Measurements from ENCODE around the gene HDAC4. TPM values are rescaled to one million over a fixed set of nuclear protein-coding genes. Genes with fewer than 3 reads are reported as not detected.

Gene HDAC4
- total RNA-seq, 1 donor from 2014 or later = 18.3 TPM

GRCh38 chr2:239354132-239354790 is 46.6 kb downstream of the HDAC4 start:
- no peak for DNase-seq (ENCODE audit: extremely low read depth, low read depth, low spot score)

- no peak for DNase-seq (ENCODE audit: extremely low read depth, low read depth, low spot score)
Observed at GRCh38 chr2:239353692-239354091, 47.1 kb downstream of the HDAC4 start.

GRCh38 chr2:239351687-239352086 is 49.1 kb downstream of the HDAC4 start:
- no peak for DNase-seq (ENCODE audit: extremely low read depth, low read depth, low spot score)

- DNase-seq (ENCODE audit: extremely low read depth, low read depth, low spot score) = no peak
Observed at GRCh38 chr2:239349453-239350135, 51.2 kb downstream of the HDAC4 start.

GRCh38 chr2:239348563-239349452 is 52.0 kb downstream of the HDAC4 start:
- DNase-seq (ENCODE audit: extremely low read depth, low read depth, low spot score) = no peak

- DNase-seq (ENCODE audit: extremely low read depth, low read depth, low spot score) = no peak
Observed at GRCh38 chr2:239346676-239347075, 54.1 kb downstream of the HDAC4 start.

- DNase-seq (ENCODE audit: extremely low read depth, low read depth, low spot score) = no peak
Observed at GRCh38 chr2:239345251-239345650, 55.6 kb downstream of the HDAC4 start.

GRCh38 chr2:239344857-239345216 is 56.0 kb downstream of the HDAC4 start:
- no peak for DNase-seq (ENCODE audit: extremely low read depth, low read depth, low spot score)

- no peak for DNase-seq (ENCODE audit: extremely low read depth, low read depth, low spot score)
Observed at GRCh38 chr2:239343946-239344856, 56.6 kb downstream of the HDAC4 start.

GRCh38 chr2:239343460-239343859 is 57.4 kb downstream of the HDAC4 start:
- DNase-seq (ENCODE audit: extremely low read depth, low read depth, low spot score) = no peak

GRCh38 chr2:239341840-239342239 is 59.0 kb downstream of the HDAC4 start:
- no peak for DNase-seq (ENCODE audit: extremely low read depth, low read depth, low spot score)

- DNase-seq (ENCODE audit: extremely low read depth, low read depth, low spot score) = no peak
Observed at GRCh38 chr2:239341146-239341732, 59.6 kb downstream of the HDAC4 start.

- DNase-seq (ENCODE audit: extremely low read depth, low read depth, low spot score) = no peak
Observed at GRCh38 chr2:239339726-239340601, 60.9 kb downstream of the HDAC4 start.

- no peak for DNase-seq (ENCODE audit: extremely low read depth, low read depth, low spot score)
Observed at GRCh38 chr2:239339241-239339640, 61.6 kb downstream of the HDAC4 start.

- no peak for DNase-seq (ENCODE audit: extremely low read depth, low read depth, low spot score)
Observed at GRCh38 chr2:239337877-239338484, 62.8 kb downstream of the HDAC4 start.

GRCh38 chr2:239337122-239337876 is 63.5 kb downstream of the HDAC4 start:
- no peak for DNase-seq (ENCODE audit: extremely low read depth, low read depth, low spot score)

GRCh38 chr2:239331560-239331959 is 69.3 kb downstream of the HDAC4 start:
- DNase-seq (ENCODE audit: extremely low read depth, low read depth, low spot score) = no peak

- no peak for DNase-seq (ENCODE audit: extremely low read depth, low read depth, low spot score)
Observed at GRCh38 chr2:239330836-239331235, 70.0 kb downstream of the HDAC4 start.

Data from glomerular endothelial cell (primary cell).